Neural progenitor cell (in vitro differentiated cells): ENCODE results near the gene POT1. TPM values are rescaled to one million over a fixed set of nuclear protein-coding genes. Genes with fewer than 3 reads are reported as not detected.

Source experiments
- DNase-seq: peaks from one replicate; pipeline ENCODE4 v3.0.0-alpha.2; 2016; ENCODE audit warnings: low spot score
- H2AFZ ChIP-seq: fragments of 200-600 bp; sonication (generic); replicated peaks from 2 replicates; pipeline ENCODE4 v1.6.1; 2016; ENCODE audit warnings: antibody characterized with exemption
- H3F3A ChIP-seq: fragments of 200-600 bp; sonication (generic); 2 replicates; pipeline ENCODE4 v1.6.1; 2016; ENCODE audit warnings: antibody characterized with exemption, low read depth
- H3K27ac ChIP-seq: fragments of 200-600 bp; sonication (generic); 2 replicates; pipeline ENCODE4 v1.5.1; 2016; ENCODE audit warnings: mild to moderate bottlenecking
- H3K27me3 ChIP-seq: fragments of 200-600 bp; sonication (generic); 2 replicates; pipeline ENCODE4 v1.6.1; 2016; ENCODE audit warnings: mild to moderate bottlenecking, moderate library complexity
- H3K36me3 ChIP-seq: fragments of 200-600 bp; sonication (generic); 2 replicates; pipeline ENCODE4 v1.5.1; 2016
- H3K4me1 ChIP-seq: fragments of 200-600 bp; sonication (generic); 2 replicates; pipeline ENCODE4 v1.6.1; 2016; ENCODE audit warnings: mixed run types
- H3K4me2 ChIP-seq: fragments of 200-600 bp; sonication (generic); 2 replicates; pipeline ENCODE4 v1.6.1; 2016
- H3K4me3 ChIP-seq: fragments of 200-600 bp; sonication (generic); 2 replicates; pipeline ENCODE4 v1.5.1; 2016
- H3K79me2 ChIP-seq: fragments of 200-600 bp; sonication (generic); 2 replicates; pipeline ENCODE4 v1.6.1; 2016; ENCODE audit warnings: low read depth
- H3K9ac ChIP-seq: fragments of 200-600 bp; sonication (generic); 2 replicates; pipeline ENCODE4 v1.6.1; 2016
- H3K9me3 ChIP-seq: fragments of 200-600 bp; sonication (generic); 2 replicates; pipeline ENCODE4 v1.5.1; 2016; ENCODE audit warnings: low read depth
- H4K20me1 ChIP-seq: fragments of 200-600 bp; sonication (generic); 2 replicates; pipeline ENCODE4 v1.6.1; 2016; ENCODE audit warnings: low read depth
- H3K27ac Mint-ChIP-seq: 3 replicates; pipeline ENCODE4 v1.8.0; 2021; ENCODE audit warnings: mixed read lengths
- H3K27me3 Mint-ChIP-seq: 2 replicates; pipeline ENCODE4 v1.8.0; 2022; ENCODE audit warnings: low read depth, mild to moderate bottlenecking, inconsistent platforms, moderate library complexity, mixed read lengths; ENCODE audit not compliant: insufficient read depth
- H3K36me3 Mint-ChIP-seq: 3 replicates; pipeline ENCODE4 v1.8.0; 2021; ENCODE audit warnings: mixed read lengths
- H3K4me1 Mint-ChIP-seq: 3 replicates; pipeline ENCODE4 v1.8.0; 2021; ENCODE audit warnings: mixed read lengths
- H3K4me3 Mint-ChIP-seq: 3 replicates; pipeline ENCODE4 v1.8.0; 2021; ENCODE audit warnings: mild to moderate bottlenecking, moderate library complexity, mixed read lengths
- H3K9me3 Mint-ChIP-seq: 3 replicates; pipeline ENCODE4 v1.8.0; 2020; ENCODE audit warnings: mixed read lengths
- EZH2 ChIP-seq: fragments of 200-600 bp; sonication (generic); IDR thresholded peaks from 2 replicates; pipeline ENCODE4 v1.6.1; 2017; ENCODE audit warnings: antibody characterized with exemption, mild to moderate bottlenecking, moderate library complexity
- EZH2phosphoT487 ChIP-seq: fragments of 200-600 bp; sonication (generic); IDR thresholded peaks from 2 replicates; pipeline ENCODE4 v1.6.1; 2017; ENCODE audit warnings: antibody characterized with exemption
- total RNA-seq: library from RNA; depleted of rRNA; stranded (reverse); fragments of >200 nt; gene quantifications from 2 replicates; pipeline ENCODE4 v1.2.3, GENCODE V29; 2015; ENCODE audit warnings: low replicate concordance
- TF ChIP-seq, protein P1 (sequence below): fragments of 200-600 bp; sonication (generic); IDR thresholded peaks from 2 replicates; pipeline ENCODE4 v1.5.1; 2017; ENCODE audit warnings: antibody characterized with exemption, mild to moderate bottlenecking

POT1 gene
- total RNA-seq, 1 donor from 2014 or later: 108 TPM

DNA sequence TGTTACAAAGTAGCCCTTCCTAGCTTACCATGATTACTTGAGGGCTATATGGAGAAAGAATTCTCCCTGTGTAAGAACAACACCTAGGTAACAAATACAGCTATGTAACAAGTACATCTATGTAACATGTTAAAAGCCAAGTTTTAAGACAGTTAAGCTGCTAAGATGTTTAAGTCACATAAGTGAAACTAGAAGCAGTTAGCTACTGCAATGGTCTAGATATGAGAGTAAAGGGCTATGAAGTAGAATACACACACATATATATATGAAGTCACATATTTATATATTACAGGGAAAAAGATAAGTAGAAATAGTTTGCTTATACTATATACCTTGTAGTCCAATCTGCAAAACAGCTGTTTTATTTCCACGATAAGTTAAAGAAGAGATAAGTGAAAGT lies 14.4 kb downstream of the POT1 start:
- Mint-ChIP-seq H3K4me1 (no peaks in the 10 kb centered on the region), H3K4me3 (no peak overlapping the region), H3K27ac (no peak overlapping the region), H3K36me3 (peaks cover 6% of the 10 kb centered on the region), H3K27me3 (no peaks in the 10 kb centered on the region), H3K9me3 (no peaks in the 10 kb centered on the region)
- Histone ChIP-seq H4K20me1 (peaks cover 11% of the 10 kb centered on the region), H2AFZ (no peak overlapping the region), H3K4me1 (no peaks in the 10 kb centered on the region), H3K79me2 (peaks cover 40% of the 10 kb centered on the region), H3K9ac (no peak overlapping the region), H3K4me3 (no peak overlapping the region), H3K36me3 (no peaks in the 10 kb centered on the region), H3K4me2 (no peak overlapping the region), H3K9me3 (no peaks in the 10 kb centered on the region), H3K27me3 (no peaks in the 10 kb centered on the region), H3F3A (no peaks in the 10 kb centered on the region), H3K27ac (no peak overlapping the region)
- no peak for TF ChIP-seq EZH2phosphoT487
- TF ChIP-seq, protein P1, sequence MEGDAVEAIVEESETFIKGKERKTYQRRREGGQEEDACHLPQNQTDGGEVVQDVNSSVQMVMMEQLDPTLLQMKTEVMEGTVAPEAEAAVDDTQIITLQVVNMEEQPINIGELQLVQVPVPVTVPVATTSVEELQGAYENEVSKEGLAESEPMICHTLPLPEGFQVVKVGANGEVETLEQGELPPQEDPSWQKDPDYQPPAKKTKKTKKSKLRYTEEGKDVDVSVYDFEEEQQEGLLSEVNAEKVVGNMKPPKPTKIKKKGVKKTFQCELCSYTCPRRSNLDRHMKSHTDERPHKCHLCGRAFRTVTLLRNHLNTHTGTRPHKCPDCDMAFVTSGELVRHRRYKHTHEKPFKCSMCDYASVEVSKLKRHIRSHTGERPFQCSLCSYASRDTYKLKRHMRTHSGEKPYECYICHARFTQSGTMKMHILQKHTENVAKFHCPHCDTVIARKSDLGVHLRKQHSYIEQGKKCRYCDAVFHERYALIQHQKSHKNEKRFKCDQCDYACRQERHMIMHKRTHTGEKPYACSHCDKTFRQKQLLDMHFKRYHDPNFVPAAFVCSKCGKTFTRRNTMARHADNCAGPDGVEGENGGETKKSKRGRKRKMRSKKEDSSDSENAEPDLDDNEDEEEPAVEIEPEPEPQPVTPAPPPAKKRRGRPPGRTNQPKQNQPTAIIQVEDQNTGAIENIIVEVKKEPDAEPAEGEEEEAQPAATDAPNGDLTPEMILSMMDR: no peak
- no peak for TF ChIP-seq EZH2
- no peak for DNase-seq

DNA sequence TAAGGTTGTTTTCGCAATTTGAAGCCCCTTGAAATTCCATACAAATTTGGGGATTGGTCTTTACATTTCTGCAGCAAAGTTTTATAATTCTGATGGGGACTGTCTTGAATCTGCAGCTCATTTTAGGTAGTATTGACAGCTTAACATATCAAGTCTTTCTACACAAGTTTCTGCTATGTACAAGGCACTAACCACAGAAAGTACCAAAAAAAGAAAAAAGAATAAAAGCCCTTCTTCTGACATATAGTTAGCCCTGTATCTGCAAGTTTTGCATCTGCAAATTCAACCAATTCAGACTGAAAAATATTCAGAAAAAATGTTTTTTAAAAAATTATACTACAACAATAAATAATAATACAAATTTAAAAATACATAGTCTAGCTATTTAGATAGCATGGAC lies 15.3 kb downstream of the POT1 start:
- H3K4me1 ChIP-seq: no peaks in the 10 kb centered on the region
- Mint-ChIP-seq H3K4me3 (no peak overlapping the region), H3K27me3 (no peaks in the 10 kb centered on the region), H3K36me3 (peaks cover 6% of the 10 kb centered on the region), H3K27ac (no peak overlapping the region), H3K4me1 (no peaks in the 10 kb centered on the region), H3K9me3 (no peaks in the 10 kb centered on the region)
- no peak overlapping the region for H2AFZ ChIP-seq
- no peaks in the 10 kb centered on the region for H3K27me3 ChIP-seq
- H3K36me3 ChIP-seq: no peaks in the 10 kb centered on the region
- H3K79me2 ChIP-seq: peaks cover 34% of the 10 kb centered on the region
- H3K4me2 ChIP-seq: no peak overlapping the region
- no peaks in the 10 kb centered on the region for H3K9me3 ChIP-seq
- no peak overlapping the region for H3K9ac ChIP-seq
- TF ChIP-seq EZH2 (no peak), EZH2phosphoT487 (no peak)
- TF ChIP-seq, protein P1: no peak
- DNase-seq: no peak
- no peak overlapping the region for H3K4me3 ChIP-seq
- H4K20me1 ChIP-seq: peaks cover 13% of the 10 kb centered on the region
- no peak overlapping the region for H3K27ac ChIP-seq
- no peaks in the 10 kb centered on the region for H3F3A ChIP-seq

DNA sequence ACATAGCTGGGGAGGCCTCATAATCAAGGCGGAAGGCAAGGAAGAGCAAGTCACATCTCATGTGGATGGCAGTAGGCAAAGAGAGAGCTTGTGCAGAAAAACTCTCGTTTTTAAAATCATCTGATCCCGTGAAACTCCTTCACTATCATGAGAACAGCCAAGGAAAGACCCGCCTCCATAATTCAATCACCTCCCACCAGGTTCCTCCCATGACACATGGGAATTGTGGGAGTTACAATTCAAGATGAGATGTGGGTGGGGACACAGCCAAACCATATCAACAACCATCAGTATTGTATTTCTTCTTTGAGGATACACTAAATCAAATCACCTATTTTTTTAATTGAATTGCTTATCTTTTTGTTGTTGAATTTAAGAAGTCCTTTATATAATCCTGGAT lies 16.7 kb downstream of the POT1 start:
- H3K79me2 ChIP-seq: peaks cover 26% of the 10 kb centered on the region
- no peaks in the 10 kb centered on the region for H3K9me3 ChIP-seq
- no peaks in the 10 kb centered on the region for H3K27me3 ChIP-seq
- peaks cover 6% of the 10 kb centered on the region for H3K36me3 Mint-ChIP-seq
- H3K4me1 ChIP-seq: no peaks in the 10 kb centered on the region
- H3K9ac ChIP-seq: no peak overlapping the region
- TF ChIP-seq, protein P1: no peak
- TF ChIP-seq EZH2: no peak
- no peak for TF ChIP-seq EZH2phosphoT487
- no peak overlapping the region for H2AFZ ChIP-seq
- H3K9me3 Mint-ChIP-seq: no peaks in the 10 kb centered on the region
- peaks cover 13% of the 10 kb centered on the region for H4K20me1 ChIP-seq
- no peak for DNase-seq
- no peaks in the 10 kb centered on the region for H3F3A ChIP-seq
- H3K27ac Mint-ChIP-seq: no peak overlapping the region
- no peaks in the 10 kb centered on the region for H3K36me3 ChIP-seq
- H3K4me2 ChIP-seq: no peak overlapping the region
- H3K4me1 Mint-ChIP-seq: no peaks in the 10 kb centered on the region
- no peaks in the 10 kb centered on the region for H3K27me3 Mint-ChIP-seq
- H3K4me3 Mint-ChIP-seq: no peak overlapping the region
- H3K4me3 ChIP-seq: no peak overlapping the region
- H3K27ac ChIP-seq: no peak overlapping the region

DNA sequence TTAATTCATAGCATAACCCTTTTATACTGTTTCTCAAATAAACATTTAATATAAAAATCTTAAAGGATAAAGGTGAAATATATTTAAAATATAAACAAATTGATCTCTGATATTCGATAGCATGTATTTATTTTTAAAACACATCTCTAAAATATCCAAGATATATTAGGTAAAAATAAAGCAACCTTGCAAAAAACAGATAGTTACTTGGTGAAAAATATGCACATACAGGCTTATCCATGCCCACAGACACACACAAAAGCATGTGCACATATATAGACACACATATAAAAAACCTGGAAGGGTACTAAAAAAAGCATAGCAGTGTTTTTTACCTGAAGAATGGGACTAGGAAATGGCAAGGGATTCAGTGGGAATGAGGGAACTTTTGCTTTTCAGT lies 19.8 kb downstream of the POT1 start:
- H3K4me1 ChIP-seq: no peaks in the 10 kb centered on the region
- H3K36me3 Mint-ChIP-seq: peaks cover 10% of the 10 kb centered on the region
- no peaks in the 10 kb centered on the region for H3K27me3 ChIP-seq
- H4K20me1 ChIP-seq: peaks cover 8% of the 10 kb centered on the region
- no peak overlapping the region for H3K9ac ChIP-seq
- H2AFZ ChIP-seq: no peak overlapping the region
- H3K9me3 ChIP-seq: no peaks in the 10 kb centered on the region
- H3K27me3 Mint-ChIP-seq: no peaks in the 10 kb centered on the region
- no peak overlapping the region for H3K4me3 Mint-ChIP-seq
- TF ChIP-seq EZH2 (no peak), EZH2phosphoT487 (no peak)
- TF ChIP-seq, protein P1: no peak
- H3K79me2 ChIP-seq: peaks cover 31% of the 10 kb centered on the region
- no peak overlapping the region for H3K27ac Mint-ChIP-seq
- DNase-seq: no peak
- H3K4me2 ChIP-seq: no peak overlapping the region
- no peak overlapping the region for H3K4me3 ChIP-seq
- no peaks in the 10 kb centered on the region for H3K4me1 Mint-ChIP-seq
- H3K36me3 ChIP-seq: no peaks in the 10 kb centered on the region
- H3F3A ChIP-seq: no peaks in the 10 kb centered on the region
- peaks cover 10% of the 10 kb centered on the region for H3K9me3 Mint-ChIP-seq
- H3K27ac ChIP-seq: no peak overlapping the region
